ENCODE data around the gene PUSL1.

DNA sequence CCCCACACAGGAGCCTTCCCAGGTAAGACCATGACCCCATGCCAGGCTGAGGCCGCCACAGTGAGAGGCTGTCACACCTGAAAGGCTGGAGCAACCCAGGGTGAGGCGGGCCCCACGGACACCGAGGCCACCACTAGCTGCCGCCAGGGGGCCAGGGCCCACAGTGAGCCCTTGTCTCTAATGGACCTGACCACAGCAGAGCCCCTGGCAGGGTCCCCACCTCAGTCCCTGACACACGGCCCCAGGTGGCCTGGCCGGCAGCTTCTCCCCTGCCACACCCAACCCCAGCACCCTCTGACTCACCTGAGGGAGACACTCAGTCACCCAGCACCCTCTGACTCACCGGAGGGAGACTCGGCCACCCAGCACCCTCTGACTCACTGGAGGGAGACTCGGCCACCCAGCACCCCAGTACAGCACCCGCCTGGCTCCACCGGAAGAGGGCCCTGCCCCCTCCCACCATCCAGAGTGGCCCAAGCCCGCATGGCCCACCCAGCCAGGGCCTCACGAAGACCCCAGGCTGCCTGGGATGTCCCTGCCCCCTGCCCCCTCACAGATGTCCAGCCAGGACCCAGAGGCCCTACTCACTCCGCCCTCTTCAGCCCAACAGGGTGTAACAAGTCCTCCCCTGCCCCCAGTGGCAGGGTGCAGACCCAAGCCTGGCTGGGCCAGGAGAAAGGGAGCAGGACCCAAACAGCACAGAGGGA, 36.4 kb downstream of the PUSL1 start:
- TF ChIP-seq POLR2A (IDR thresholded peaks at IDR 0.05; ENCODE audit: low read length) (no peak), GATA1 (IDR thresholded peaks at IDR 0.05; ENCODE audit: low read depth, low read length) (no peak)

Measured in erythroblast (primary cell).